Thoracic aorta (tissue), 2 donors: ENCODE data around the gene DOK1. TPM values are rescaled to one million over a fixed set of nuclear protein-coding genes. Genes with fewer than 3 reads are reported as not detected.
A peak's percentile ranks its signal among the peaks of the same experiment; 100 is the strongest.

Experiments
- ATAC-seq: fragments of 150-250 bp; one replicate; pipeline ENCODE4 v1.8.0; 2017; ENCODE audit warnings: low read depth; ENCODE audit not compliant: insufficient number of reproducible peaks, low FRiP score
- DNase-seq: peaks from one replicate; pipeline ENCODE4 v3.0.0-alpha.2; 2020; ENCODE audit warnings: low spot score
- H3K27ac ChIP-seq, 2 donors: fragments of 200-600 bp; sonication (generic); 1 replicate in 1 of 2; 2 replicates in 1 of 2; pipeline ENCODE4 v1.5.1; 2016; ENCODE audit warnings: mild to moderate bottlenecking in 2 of 2, moderate library complexity in 2 of 2
- H3K27me3 ChIP-seq: fragments of 200-600 bp; sonication (generic); replicated peaks from 2 replicates; pipeline ENCODE4 v1.6.0; 2016; ENCODE audit warnings: mild to moderate bottlenecking; ENCODE audit not compliant: insufficient read depth
- H3K36me3 ChIP-seq: fragments of 200-600 bp; sonication (generic); one replicate; pipeline ENCODE4 v1.5.1; 2016
- H3K4me1 ChIP-seq, 2 donors: fragments of 200-600 bp; sonication (generic); 1 replicate in 1 of 2; 2 replicates in 1 of 2; pipeline versions ENCODE4 v1.5.1 to v1.6.0; 2016; ENCODE audit warnings: low read depth in 2 of 2, mild to moderate bottlenecking in 1 of 2; ENCODE audit not compliant: control insufficient read depth in 1 of 2
- H3K4me3 ChIP-seq: fragments of 200-600 bp; sonication (generic); 2 replicates; pipeline ENCODE4 v1.5.1; 2016; ENCODE audit warnings: mild to moderate bottlenecking
- H3K9me3 ChIP-seq: fragments of 200-600 bp; sonication (generic); 2 replicates; pipeline ENCODE4 v1.5.1; 2016
- CTCF ChIP-seq: fragments of 200-600 bp; sonication (generic); IDR thresholded peaks from one replicate; pipeline ENCODE4 v1.5.1; 2019; ENCODE audit warnings: antibody characterized with exemption
- total RNA-seq, 2 donors: library from RNA; depleted of rRNA; stranded (reverse); fragments of >200 nt; gene quantifications; one replicate each; pipeline versions ENCODE4 v1.1.0 to v1.2.3, GENCODE V29; 2016

The DOK1 gene
- total RNA-seq, 2 donors from 2014 or later, result 17.6 to 23.1 TPM

GRCh38 chr2:74562126-74562775 is 7.7 kb downstream of the DOK1 start:
- Histone ChIP-seq H3K27ac (no peak overlapping the region), H3K4me3 (no peak overlapping the region), H3K9me3 (no peaks in the 10 kb centered on the region), H3K27me3 (no peaks in the 10 kb centered on the region), H3K36me3 (no peaks in the 10 kb centered on the region), H3K4me1 (peaks cover 6 to 7% of the 10 kb centered on the region in 2 donors)
- ATAC-seq (no peak), DNase-seq (no peak)
- no peak for TF ChIP-seq CTCF

GRCh38 chr2:74564222-74564621 is 9.7 kb downstream of the DOK1 start:
- H3K4me1 ChIP-seq, result peaks cover 9 to 14% of the 10 kb centered on the region in 2 donors
- DNase-seq (no peak), ATAC-seq (no peak)
- H3K27ac ChIP-seq, result no peak overlapping the region
- TF ChIP-seq CTCF, result no peak
- H3K27me3 ChIP-seq, result no peaks in the 10 kb centered on the region
- no peaks in the 10 kb centered on the region for H3K36me3 ChIP-seq
- H3K9me3 ChIP-seq, result no peaks in the 10 kb centered on the region
- H3K4me3 ChIP-seq, result no peak overlapping the region

- no peaks in the 10 kb centered on the region for H3K9me3 ChIP-seq
- H3K4me3 ChIP-seq, result no peak overlapping the region
- ATAC-seq (no peak), DNase-seq (no peak)
- H3K27ac ChIP-seq, result peak overlapping the region in 1 of 2 donors; percentile 7
- H3K4me1 ChIP-seq, result peaks cover 9 to 14% of the 10 kb centered on the region in 2 donors
- no peaks in the 10 kb centered on the region for H3K36me3 ChIP-seq
- TF ChIP-seq CTCF, result no peak
- no peaks in the 10 kb centered on the region for H3K27me3 ChIP-seq
These were observed 11.7 kb downstream of the DOK1 start for GRCh38 chr2:74566076-74566753.

GRCh38 chr2:74566754-74567085 is 12.2 kb downstream of the DOK1 start:
- Histone ChIP-seq H3K27ac (peak overlapping the region in 1 of 2 donors; percentile 7), H3K27me3 (no peaks in the 10 kb centered on the region), H3K9me3 (no peaks in the 10 kb centered on the region), H3K36me3 (no peaks in the 10 kb centered on the region), H3K4me3 (no peak overlapping the region), H3K4me1 (peaks cover 9 to 14% of the 10 kb centered on the region in 2 donors)
- DNase-seq, result no peak
- TF ChIP-seq CTCF, result no peak
- ATAC-seq, result peak; percentile 23

- peaks cover 9 to 14% of the 10 kb centered on the region in 2 donors for H3K4me1 ChIP-seq
- no peak for TF ChIP-seq CTCF
- DNase-seq, result no peak
- no peak for ATAC-seq
- no peaks in the 10 kb centered on the region for H3K36me3 ChIP-seq
- H3K9me3 ChIP-seq, result no peaks in the 10 kb centered on the region
- peak overlapping the region in 1 of 2 donors; percentile 7 for H3K27ac ChIP-seq
- no peaks in the 10 kb centered on the region for H3K27me3 ChIP-seq
- H3K4me3 ChIP-seq, result no peak overlapping the region
These were observed 13.4 kb downstream of the DOK1 start for GRCh38 chr2:74567881-74568280.
